Large intestine (tissue), 3 donors: ENCODE results near the gene WDR62. TPM values are rescaled to one million over a fixed set of nuclear protein-coding genes. Genes with fewer than 3 reads are reported as not detected.
A peak's percentile ranks its signal among the peaks of the same experiment; 100 is the strongest.
"Not testable (repeated sequence)": the region's sequence is repeated elsewhere in the genome, so short reads cannot be mapped to it uniquely, and the experiment has no call there.

Experiments
- DNase-seq, 2 donors: peaks; one replicate each; pipeline versions ENCODE4 v3.0.0 to v3.0.0-alpha.2; 2013
- H3K27ac ChIP-seq: one replicate; pipeline ENCODE4 v1.5.1; 2013; ENCODE audit warnings: low read length
- H3K27me3 ChIP-seq: 2 replicates; pipeline ENCODE4 v1.6.1; 2013; ENCODE audit warnings: low read length; ENCODE audit not compliant: control insufficient read depth, insufficient read depth
- H3K36me3 ChIP-seq: 2 replicates; pipeline ENCODE4 v1.6.1; 2013; ENCODE audit warnings: low read length; ENCODE audit not compliant: control insufficient read depth, insufficient read depth
- H3K4me1 ChIP-seq: one replicate; pipeline ENCODE4 v1.6.1; 2013; ENCODE audit warnings: low read length; ENCODE audit not compliant: control insufficient read depth, insufficient read depth
- H3K4me3 ChIP-seq: one replicate; pipeline ENCODE4 v1.5.1; 2013; ENCODE audit warnings: low read length
- H3K9me3 ChIP-seq: one replicate; pipeline ENCODE4 v1.6.1; 2013; ENCODE audit warnings: mild to moderate bottlenecking, low read depth, low read length, moderate library complexity; ENCODE audit not compliant: control insufficient read depth
- WGBS: methylation state at CpG from one replicate; pipeline ENCODE4 v1.1.5; 2013; ENCODE audit warnings: low lambda C conversion rate; ENCODE audit not compliant: insufficient coverage; 5-methylcytosine and 5-hydroxymethylcytosine counted together
- polyA plus RNA-seq: library from polyadenylated mRNA; unstranded; fragments of 120-200 nt; gene quantifications from one replicate; pipeline ENCODE4 v1.2.1, GENCODE V29; 2013

The WDR62 gene
- polyA plus RNA-seq, 1 donor, result 2.6 TPM

GRCh38 chr19:36040495-36040894 lies 14.2 kb upstream of the WDR62 start:
- no peak overlapping the region for H3K4me3 ChIP-seq
- peaks cover 2% of the 10 kb centered on the region for H3K36me3 ChIP-seq
- no peak overlapping the region for H3K27ac ChIP-seq
- H3K4me1 ChIP-seq, result no peaks in the 10 kb centered on the region
- H3K27me3 ChIP-seq, result no peaks in the 10 kb centered on the region
- peaks cover 2% of the 10 kb centered on the region for H3K9me3 ChIP-seq
- no CpG with 5 or more reads among the region's 6 CpGs for WGBS
- no peak for DNase-seq

- not testable (repeated sequence) for H3K4me1 ChIP-seq, H3K27me3 ChIP-seq, H3K4me3 ChIP-seq, H3K36me3 ChIP-seq, H3K27ac ChIP-seq, DNase-seq, H3K9me3 ChIP-seq
- WGBS, result no CpG with 5 or more reads among the region's 6 CpGs
Measured at GRCh38 chr19:36041092-36041491, 13.6 kb upstream of the WDR62 start.

GRCh38 chr19:36041831-36042230 lies 12.9 kb upstream of the WDR62 start:
- Histone ChIP-seq H3K27ac (no peak overlapping the region), H3K36me3 (peaks cover 2% of the 10 kb centered on the region), H3K27me3 (no peaks in the 10 kb centered on the region), H3K4me3 (no peak overlapping the region), H3K4me1 (no peaks in the 10 kb centered on the region), H3K9me3 (peaks cover 2% of the 10 kb centered on the region)
- no CpG with 5 or more reads among the region's 3 CpGs for WGBS
- peak; percentile 35 to 45 for DNase-seq

- H3K4me1 ChIP-seq, result no peaks in the 10 kb centered on the region
- H3K4me3 ChIP-seq, result no peak overlapping the region
- H3K9me3 ChIP-seq, result peaks cover 2% of the 10 kb centered on the region
- no peak for DNase-seq
- H3K27me3 ChIP-seq, result no peaks in the 10 kb centered on the region
- no peak overlapping the region for H3K27ac ChIP-seq
- whole genome bisulfite sequencing, result no CpG with 5 or more reads among the region's 2 CpGs
- peaks cover 2% of the 10 kb centered on the region for H3K36me3 ChIP-seq
Measured at GRCh38 chr19:36043952-36044351, 10.7 kb upstream of the WDR62 start.

- no peak for DNase-seq
- Histone ChIP-seq H3K27me3 (no peaks in the 10 kb centered on the region), H3K36me3 (no peaks in the 10 kb centered on the region), H3K9me3 (no peaks in the 10 kb centered on the region), H3K27ac (no peak overlapping the region), H3K4me3 (no peak overlapping the region), H3K4me1 (no peaks in the 10 kb centered on the region)
- whole genome bisulfite sequencing, result 83% methylated on average over 1 of the region's 5 CpGs
Measured at GRCh38 chr19:36046443-36047050, 8.2 kb upstream of the WDR62 start.

GRCh38 chr19:36047835-36048234 lies 6.9 kb upstream of the WDR62 start:
- no peak overlapping the region for H3K27ac ChIP-seq
- peaks cover 3% of the 10 kb centered on the region for H3K4me1 ChIP-seq
- H3K36me3 ChIP-seq, result no peaks in the 10 kb centered on the region
- H3K27me3 ChIP-seq, result no peaks in the 10 kb centered on the region
- no peaks in the 10 kb centered on the region for H3K9me3 ChIP-seq
- H3K4me3 ChIP-seq, result no peak overlapping the region
- no peak for DNase-seq

- no peak overlapping the region for H3K27ac ChIP-seq
Measured at GRCh38 chr19:36049080-36049698, 5.5 kb upstream of the WDR62 start.

GRCh38 chr19:36051236-36051635 lies 3.5 kb upstream of the WDR62 start:
- no peaks in the 10 kb centered on the region for H3K9me3 ChIP-seq
- H3K36me3 ChIP-seq, result no peaks in the 10 kb centered on the region
- WGBS, result no CpG with 5 or more reads among the region's 3 CpGs
- no peak overlapping the region for H3K27ac ChIP-seq
- peaks cover 12% of the 10 kb centered on the region for H3K4me1 ChIP-seq
- H3K4me3 ChIP-seq, result no peak overlapping the region
- H3K27me3 ChIP-seq, result no peaks in the 10 kb centered on the region
- peak in 1 of 2 donors; percentile 38 for DNase-seq

More at GRCh38 chr19:36049080-36049698, 5.5 kb upstream of the WDR62 start:
- Histone ChIP-seq H3K27me3 (no peaks in the 10 kb centered on the region), H3K4me1 (peaks cover 6% of the 10 kb centered on the region), H3K4me3 (no peak overlapping the region), H3K36me3 (no peaks in the 10 kb centered on the region), H3K9me3 (no peaks in the 10 kb centered on the region)
- WGBS, result no CpG with 5 or more reads among the region's 4 CpGs
- no peak for DNase-seq

GRCh38 chr19:36051637-36052036 lies 3.1 kb upstream of the WDR62 start:
- Histone ChIP-seq H3K27me3 (no peaks in the 10 kb centered on the region), H3K27ac (no peak overlapping the region), H3K4me3 (no peak overlapping the region), H3K36me3 (no peaks in the 10 kb centered on the region), H3K9me3 (no peaks in the 10 kb centered on the region), H3K4me1 (peaks cover 12% of the 10 kb centered on the region)
- WGBS, result no CpG with 5 or more reads among the region's 4 CpGs
- no peak for DNase-seq

- peak; percentile 100 for DNase-seq
- Histone ChIP-seq H3K9me3 (no peaks in the 10 kb centered on the region), H3K4me3 (peak within 1 kb of the TSS; percentile 70), H3K4me1 (peaks cover 21% of the 10 kb centered on the region), H3K27ac (peak within 1 kb of the TSS; percentile 97), H3K36me3 (no peaks in the 10 kb centered on the region), H3K27me3 (no peaks in the 10 kb centered on the region)
- 0% methylated on average over 1 of the region's 56 CpGs for WGBS
Measured at GRCh38 chr19:36054119-36054732, 471 bp upstream of the WDR62 start, which contains the start of gene THAP8. TSS of gene THAP8 (minus strand) at chr19:36054285. CDS start at chr19:36054217, 68 bp downstream.
